B cell (primary cell): ENCODE results near the gene ALDH1A2.

Experiments
- CTCF ChIP-seq: fragments of 200-600 bp; IDR thresholded peaks from one replicate; pipeline ENCODE4 v1.8.0; 2022; ENCODE audit warnings: antibody characterized with exemption, mild to moderate bottlenecking
- EZH2 ChIP-seq: IDR thresholded peaks from 2 replicates; pipeline ENCODE4 v1.6.1; 2012; ENCODE audit warnings: borderline replicate concordance, low read depth, mild to moderate bottlenecking, moderate library complexity, low read length; ENCODE audit not compliant: insufficient read depth, poor library complexity, severe bottlenecking

GRCh38 chr15:58016581-58017175, 48.8 kb downstream of the ALDH1A2 start:
- no peak for TF ChIP-seq CTCF
- no peak for TF ChIP-seq EZH2
